Measurements from ENCODE around the gene CCDC9B.

Gene CCDC9B

DNA sequence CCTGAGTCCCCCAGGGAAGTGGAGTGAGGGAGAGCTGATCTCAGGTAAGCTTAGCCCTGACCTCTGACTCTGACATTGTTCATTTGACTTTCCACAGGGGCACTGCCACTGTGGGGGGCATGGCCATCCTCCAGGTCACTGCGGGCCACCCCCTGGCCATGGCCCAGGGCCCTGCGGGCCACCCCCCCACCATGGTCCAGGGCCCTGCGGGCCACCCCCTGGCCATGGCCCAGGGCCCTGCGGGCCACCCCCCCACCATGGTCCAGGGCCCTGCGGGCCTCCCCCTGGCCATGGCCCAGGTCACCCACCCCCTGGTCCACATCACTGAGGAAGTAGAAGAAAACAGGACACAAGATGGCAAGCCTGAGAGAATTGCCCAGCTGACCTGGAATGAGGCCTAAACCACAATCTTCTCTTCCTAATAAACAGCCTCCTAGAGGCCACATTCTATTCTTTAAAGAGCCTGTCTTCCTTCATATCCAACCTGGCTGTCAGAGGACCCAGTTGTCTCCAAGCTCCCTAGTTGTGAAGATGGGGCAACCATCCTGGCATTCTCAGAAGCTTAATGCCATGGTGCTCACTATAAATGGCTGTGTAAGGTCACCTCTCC lies 15.3 kb upstream of the CCDC9B start:
- Mint-ChIP-seq H3K9me3 (no peaks in the 10 kb centered on the region), H3K27ac (no peak overlapping the region), H3K36me3 (peaks cover 8% of the 10 kb centered on the region), H3K4me3 (no peak overlapping the region), H3K4me1 (peaks cover 11% of the 10 kb centered on the region)
- no peak for DNase-seq (ENCODE audit: low spot score in 2 of 2)
- no peak for ATAC-seq

DNA sequence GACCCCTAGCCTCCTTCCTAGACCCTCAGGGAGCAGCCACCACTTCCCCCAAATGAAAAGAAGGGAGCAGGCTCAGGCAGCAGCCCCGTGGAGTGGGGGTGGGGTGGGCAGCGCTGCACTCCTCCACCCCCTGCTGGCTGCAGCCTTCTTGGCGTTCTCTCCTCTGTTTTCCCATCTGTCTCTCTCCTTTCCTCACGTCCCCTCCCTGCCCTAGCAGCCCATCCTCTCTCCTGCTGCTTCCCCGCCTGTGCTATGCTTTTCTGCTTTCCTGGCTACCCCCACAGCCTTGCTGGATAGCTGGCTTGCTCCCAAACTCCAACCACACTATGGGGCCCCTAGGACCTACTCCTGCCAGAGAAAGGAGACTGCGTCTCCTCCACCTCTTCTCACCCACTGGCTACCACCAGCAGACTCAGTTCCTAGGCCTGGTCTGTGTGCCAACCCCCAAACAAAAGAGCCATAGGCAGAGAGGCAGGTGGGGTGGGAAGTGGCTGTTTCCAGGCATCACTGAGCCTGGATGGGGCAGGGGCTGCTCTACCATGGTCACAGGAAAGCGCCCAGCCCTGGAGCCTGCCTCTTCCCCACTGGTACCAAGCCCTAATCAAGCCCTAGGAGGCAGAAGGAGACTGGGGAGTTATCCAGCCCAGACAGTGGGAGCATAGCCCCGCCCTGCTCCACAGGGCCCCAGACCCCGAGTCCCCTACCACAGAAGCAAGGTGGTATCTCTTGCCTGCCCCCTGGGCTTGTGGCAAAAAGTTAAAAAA lies 13.9 kb upstream of the CCDC9B start:
- peaks cover 11% of the 10 kb centered on the region for H3K4me1 Mint-ChIP-seq
- H3K27ac Mint-ChIP-seq: no peak overlapping the region
- H3K4me3 Mint-ChIP-seq: no peak overlapping the region
- DNase-seq (ENCODE audit: low spot score in 2 of 2) (no peak), ATAC-seq (no peak)
- no peaks in the 10 kb centered on the region for H3K9me3 Mint-ChIP-seq
- H3K36me3 Mint-ChIP-seq: peaks cover 8% of the 10 kb centered on the region

DNA sequence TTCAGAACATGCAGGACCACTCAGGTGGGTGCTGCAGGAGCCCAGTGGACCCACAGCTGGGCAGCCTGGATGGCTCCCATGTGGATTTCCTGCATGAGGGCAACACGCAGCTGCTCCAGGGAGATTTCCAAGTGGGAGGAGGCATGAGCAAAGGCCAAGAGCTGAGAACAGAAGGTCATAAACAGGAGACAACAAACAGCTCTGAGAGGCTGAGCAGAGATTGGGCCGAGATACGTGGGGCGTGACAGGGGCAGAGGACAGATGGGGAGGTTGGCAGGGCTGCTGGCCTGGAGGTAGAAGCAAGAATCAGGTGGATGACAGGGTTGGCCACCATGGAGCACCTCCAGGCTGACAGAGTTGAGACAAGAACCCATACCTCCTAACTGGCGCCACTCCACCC lies 13.0 kb upstream of the CCDC9B start:
- no peak overlapping the region for H3K4me3 Mint-ChIP-seq
- ATAC-seq (no peak), DNase-seq (ENCODE audit: low spot score in 2 of 2) (no peak)
- H3K9me3 Mint-ChIP-seq: no peaks in the 10 kb centered on the region
- peaks cover 4% of the 10 kb centered on the region for H3K4me1 Mint-ChIP-seq
- peaks cover 6% of the 10 kb centered on the region for H3K36me3 Mint-ChIP-seq
- no peak overlapping the region for H3K27ac Mint-ChIP-seq

DNA sequence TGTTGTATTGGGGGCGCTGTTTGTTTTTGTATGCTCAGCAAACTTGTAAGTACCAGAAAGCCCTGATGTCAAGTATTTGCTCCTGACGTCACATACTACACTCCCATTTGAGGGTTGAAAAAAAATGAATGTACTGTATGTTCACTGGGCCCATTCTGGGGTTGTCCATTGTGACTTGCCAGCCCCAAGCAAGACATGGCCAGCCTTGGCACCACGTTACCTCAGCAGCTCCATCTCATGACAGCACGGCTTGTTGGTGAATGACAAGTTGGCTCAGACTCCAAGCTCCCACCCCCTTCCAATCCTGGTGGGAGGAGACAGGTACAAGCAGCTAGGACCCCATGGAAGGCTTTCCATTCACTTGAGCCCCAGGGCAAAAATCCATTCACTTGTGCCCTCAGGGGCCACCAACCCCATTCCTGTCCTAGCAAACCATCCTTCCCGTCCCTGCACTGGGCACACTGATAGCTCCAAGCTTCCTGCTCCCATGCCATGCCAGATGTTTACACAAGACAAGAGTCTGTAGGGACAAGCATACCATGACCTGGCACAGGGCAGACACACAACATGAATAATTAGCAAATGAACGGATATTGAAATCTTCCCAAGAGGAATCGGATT lies 11.7 kb upstream of the CCDC9B start:
- H3K36me3 Mint-ChIP-seq: no peaks in the 10 kb centered on the region
- no peaks in the 10 kb centered on the region for H3K9me3 Mint-ChIP-seq
- no peak overlapping the region for H3K4me3 Mint-ChIP-seq
- DNase-seq (ENCODE audit: low spot score in 2 of 2): no peak
- no peak overlapping the region for H3K27ac Mint-ChIP-seq
- no peak for ATAC-seq
- no peaks in the 10 kb centered on the region for H3K4me1 Mint-ChIP-seq

DNA sequence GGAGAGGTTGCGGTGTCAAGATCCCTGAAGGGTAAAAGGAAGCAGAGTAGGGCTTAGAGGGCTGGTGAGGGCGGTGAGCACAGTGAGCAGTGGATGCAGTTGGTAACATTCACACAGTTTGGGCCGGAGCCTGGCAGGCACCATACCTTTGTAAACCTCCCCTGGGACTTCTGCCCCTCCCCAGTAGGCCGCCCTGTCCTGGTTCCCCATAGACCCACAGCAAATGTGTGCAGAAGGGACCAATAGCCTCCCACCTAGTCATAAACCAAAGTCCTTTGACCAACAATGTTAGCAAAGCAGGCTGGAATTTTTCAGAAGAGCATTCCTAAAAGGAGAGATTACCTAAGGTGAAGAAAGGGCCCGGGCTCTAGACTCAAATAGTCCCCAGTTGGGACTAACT lies 8.4 kb upstream of the CCDC9B start:
- Mint-ChIP-seq H3K9me3 (no peaks in the 10 kb centered on the region), H3K36me3 (no peaks in the 10 kb centered on the region), H3K4me3 (no peak overlapping the region), H3K4me1 (no peaks in the 10 kb centered on the region), H3K27ac (peak overlapping the region; percentile 10)
- DNase-seq (ENCODE audit: low spot score in 2 of 2) (no peak), ATAC-seq (no peak)

DNA sequence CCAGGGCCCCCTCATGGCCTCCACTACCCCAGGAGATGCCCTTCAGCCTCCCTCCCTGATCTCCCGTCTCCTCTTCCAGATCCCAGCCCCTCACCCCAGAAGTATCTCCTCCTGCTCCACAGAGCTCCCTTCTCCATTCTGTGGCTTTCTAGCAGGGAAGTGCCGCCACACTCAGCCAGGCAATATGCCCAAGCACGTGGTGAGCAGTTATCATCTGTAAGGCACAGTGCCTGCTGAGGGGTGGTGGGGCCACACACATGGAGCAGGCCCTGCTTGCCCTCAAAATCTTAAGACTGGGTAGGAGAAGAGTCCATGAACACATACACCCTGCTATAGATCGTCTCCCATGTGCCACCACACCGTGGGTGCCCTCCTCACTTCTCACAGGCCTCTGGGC lies 7.7 kb upstream of the CCDC9B start:
- H3K4me1 Mint-ChIP-seq: peaks cover 4% of the 10 kb centered on the region
- DNase-seq (ENCODE audit: low spot score in 2 of 2): no peak
- H3K9me3 Mint-ChIP-seq: no peaks in the 10 kb centered on the region
- no peaks in the 10 kb centered on the region for H3K36me3 Mint-ChIP-seq
- peak overlapping the region; percentile 10 for H3K27ac Mint-ChIP-seq
- no peak for ATAC-seq
- no peak overlapping the region for H3K4me3 Mint-ChIP-seq

DNA sequence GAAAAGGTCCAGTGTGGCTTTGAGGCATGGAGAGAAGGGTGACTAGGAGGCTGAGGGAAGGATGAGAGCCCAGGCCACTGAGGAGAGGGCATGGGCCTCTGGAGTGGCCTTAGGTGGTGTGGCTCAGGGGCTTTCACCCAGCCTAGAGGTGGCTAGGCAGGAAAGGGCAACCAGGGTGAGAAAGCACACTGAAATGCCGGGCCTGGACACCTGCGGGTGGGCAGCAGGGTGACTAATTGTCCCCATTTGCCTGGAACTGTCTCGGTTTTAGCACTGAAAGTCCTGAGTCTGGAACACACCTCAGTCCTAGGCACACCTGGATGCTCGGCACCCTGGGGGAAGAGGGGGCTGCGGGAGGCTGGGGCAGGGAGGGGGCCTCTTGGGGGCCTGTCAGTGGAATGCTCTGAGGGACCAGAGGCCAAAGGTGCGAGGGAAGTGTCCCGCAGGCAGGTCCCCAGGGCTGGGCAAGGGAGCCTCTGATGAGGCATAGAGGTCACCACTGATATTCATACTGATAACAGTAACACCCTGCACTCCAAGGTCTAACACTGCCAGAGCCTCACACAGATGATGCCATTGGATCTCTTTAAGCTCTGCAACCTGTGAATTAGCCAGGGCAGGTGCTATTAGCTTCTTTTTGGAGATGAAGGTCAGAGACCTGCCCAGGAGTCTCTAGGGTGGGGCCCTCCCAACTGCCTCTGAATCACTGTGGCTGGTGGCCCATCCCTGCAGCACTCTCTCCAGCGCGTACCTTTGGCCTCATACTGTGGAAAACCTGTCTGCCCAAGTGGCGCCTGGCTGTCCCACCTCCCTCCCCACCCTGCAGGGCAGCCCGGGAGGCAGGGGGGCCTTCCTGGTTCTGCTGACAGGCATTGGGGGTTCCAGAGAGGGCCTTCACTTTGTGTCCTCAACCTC lies 7.1 kb upstream of the CCDC9B start:
- Mint-ChIP-seq H3K4me3 (no peak overlapping the region), H3K36me3 (no peaks in the 10 kb centered on the region), H3K27ac (peak overlapping the region; percentile 30), H3K4me1 (peaks cover 5% of the 10 kb centered on the region), H3K9me3 (no peaks in the 10 kb centered on the region)
- ATAC-seq: no peak
- DNase-seq (ENCODE audit: low spot score in 2 of 2): no peak

DNA sequence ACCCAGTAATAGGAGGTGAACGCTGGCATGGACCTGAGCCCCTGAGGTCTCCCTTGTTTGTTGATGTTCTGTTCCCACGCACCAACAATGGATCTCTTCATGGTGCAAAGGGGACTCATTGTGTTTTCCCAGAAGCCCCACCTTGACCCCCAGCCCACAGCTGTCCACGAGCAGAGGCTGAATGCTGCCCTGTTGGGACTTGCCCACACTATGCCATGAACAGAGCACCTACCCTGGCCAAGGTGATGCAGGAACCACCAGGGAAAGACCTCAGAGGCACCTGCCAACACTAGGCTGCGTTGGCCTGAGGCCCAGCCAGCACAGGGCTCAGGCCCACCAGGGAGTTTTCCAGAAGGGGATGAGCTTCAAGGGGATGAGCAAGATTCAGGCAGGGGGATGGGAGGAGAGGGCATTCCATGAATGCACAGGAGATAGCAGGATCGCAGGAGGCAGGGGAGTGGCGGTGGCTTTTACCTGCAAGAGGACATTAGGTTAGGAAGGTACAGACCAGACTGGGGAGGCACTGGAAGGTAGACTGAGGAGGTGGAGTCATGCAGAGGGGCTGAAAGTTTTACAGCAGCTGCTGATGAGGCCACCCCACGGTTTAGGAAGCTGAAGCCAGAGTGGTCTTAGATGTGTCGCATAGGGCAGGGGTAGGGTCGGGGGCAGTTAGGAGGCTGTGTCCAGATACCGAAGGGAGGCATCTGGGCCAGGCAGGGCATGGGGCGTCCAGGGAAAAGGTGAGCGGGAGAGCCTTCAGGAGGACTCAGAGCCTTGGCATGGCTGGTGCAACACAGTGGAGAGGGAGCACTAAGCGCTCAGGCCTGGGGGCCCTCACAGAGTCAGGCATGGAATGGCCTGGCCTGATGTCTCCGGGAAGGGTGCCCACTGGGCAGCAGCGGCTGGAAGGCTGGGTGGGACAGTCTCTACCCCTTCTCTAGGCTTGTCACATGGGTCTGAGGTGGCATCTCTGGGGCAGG lies 6.1 kb upstream of the CCDC9B start:
- no peak overlapping the region for H3K4me3 Mint-ChIP-seq
- H3K27ac Mint-ChIP-seq: peak overlapping the region; percentile 30
- H3K9me3 Mint-ChIP-seq: no peaks in the 10 kb centered on the region
- no peak for DNase-seq (ENCODE audit: low spot score in 2 of 2)
- H3K36me3 Mint-ChIP-seq: no peaks in the 10 kb centered on the region
- peaks cover 5% of the 10 kb centered on the region for H3K4me1 Mint-ChIP-seq
- ATAC-seq: no peak

DNA sequence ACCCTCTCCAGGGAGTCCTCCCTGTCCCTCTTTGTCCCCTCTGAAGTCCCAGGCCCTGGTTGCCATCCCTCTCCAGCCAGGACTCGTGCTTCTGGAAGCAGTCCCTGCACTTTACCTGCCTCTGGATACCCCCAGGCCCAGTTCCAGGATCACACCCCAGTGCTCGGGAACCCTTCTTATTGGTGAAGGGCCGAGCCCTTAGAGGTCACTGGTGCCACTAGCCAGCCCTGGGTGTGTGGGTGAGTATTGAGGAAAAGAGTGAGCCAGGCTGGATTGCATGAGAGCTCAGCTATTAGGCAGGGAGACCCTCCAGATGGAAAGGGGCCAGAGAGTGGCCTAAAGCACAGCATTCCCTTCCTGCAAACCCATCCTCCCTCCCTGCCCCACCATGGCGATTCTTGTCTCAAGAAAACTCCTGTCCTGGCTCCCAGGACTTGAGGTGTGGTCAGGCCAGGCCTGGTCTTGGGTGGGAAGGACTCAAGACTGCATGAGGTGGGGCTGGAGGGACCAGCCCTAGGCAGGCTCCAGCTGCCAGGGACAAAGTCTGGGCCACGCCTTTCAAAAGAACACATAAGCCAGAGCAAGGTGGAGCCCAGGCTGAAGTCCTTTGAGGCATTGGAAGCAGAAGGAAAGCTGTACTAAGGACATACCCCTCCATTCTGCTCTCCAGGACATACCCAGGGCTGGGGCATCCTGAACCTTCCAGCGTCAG lies 5.3 kb upstream of the CCDC9B start:
- no peaks in the 10 kb centered on the region for H3K36me3 Mint-ChIP-seq
- H3K4me3 Mint-ChIP-seq: no peak overlapping the region
- no peak for DNase-seq (ENCODE audit: low spot score in 2 of 2)
- H3K9me3 Mint-ChIP-seq: no peaks in the 10 kb centered on the region
- H3K27ac Mint-ChIP-seq: no peak overlapping the region
- ATAC-seq: no peak
- H3K4me1 Mint-ChIP-seq: peaks cover 5% of the 10 kb centered on the region

DNA sequence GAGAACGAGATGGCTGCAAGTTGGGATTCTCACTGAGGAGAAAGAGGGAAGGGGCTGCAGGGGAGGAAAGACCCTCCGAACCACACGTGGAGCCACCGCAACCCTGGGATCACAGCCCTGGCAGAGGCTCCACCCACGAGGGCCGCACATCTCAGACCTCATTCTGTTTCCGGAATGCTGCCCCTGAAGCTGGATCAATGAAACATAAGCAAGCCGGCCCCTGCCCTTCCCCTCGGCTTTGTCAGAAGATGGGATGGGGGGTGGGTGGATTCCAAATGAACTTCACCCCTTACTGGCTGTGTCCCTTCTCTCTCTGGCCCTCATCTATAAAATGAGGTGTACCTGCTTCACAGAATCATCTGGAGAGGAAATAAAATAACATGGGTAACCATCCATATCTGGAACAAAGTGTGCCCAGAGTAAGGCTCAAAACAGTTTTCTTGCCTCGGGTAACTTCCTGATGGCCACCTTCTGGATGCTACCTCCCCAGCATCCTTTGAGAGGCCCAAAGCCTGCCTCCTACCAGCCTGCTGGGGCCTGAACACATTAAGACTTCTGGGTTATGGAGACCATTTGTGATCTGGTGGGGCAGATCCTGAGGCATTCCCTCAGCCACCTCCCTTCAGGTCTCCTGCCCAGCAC lies 4.6 kb upstream of the CCDC9B start:
- Mint-ChIP-seq H3K27ac (no peak overlapping the region), H3K9me3 (no peaks in the 10 kb centered on the region), H3K4me3 (no peak overlapping the region), H3K4me1 (peaks cover 5% of the 10 kb centered on the region), H3K36me3 (no peaks in the 10 kb centered on the region)
- ATAC-seq (no peak), DNase-seq (ENCODE audit: low spot score in 2 of 2) (no peak)

DNA sequence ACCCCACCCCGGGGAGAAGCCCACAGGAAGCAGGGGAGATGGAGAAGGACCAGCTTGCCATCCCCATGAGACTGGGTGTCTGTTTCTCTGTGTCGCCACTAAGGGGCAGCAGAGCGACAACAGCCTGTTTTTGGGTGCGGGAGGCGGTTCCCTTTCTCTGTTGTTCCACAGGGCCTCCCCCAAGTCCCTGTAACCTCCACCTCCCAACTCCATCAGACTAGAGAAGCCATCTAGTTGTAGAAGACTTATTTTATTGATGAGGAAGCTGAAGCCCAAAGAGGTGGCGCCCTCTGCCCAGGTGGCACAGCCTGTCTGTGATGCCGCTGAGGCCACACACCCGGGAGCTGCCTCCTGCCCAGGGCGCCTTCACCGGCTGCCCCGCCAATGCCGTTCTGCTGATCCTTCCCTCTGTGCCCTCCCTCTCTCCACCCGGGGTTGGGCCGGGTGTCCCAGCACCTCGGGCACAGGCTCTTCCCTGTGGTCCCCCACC lies 3.9 kb upstream of the CCDC9B start:
- DNase-seq (ENCODE audit: low spot score in 2 of 2) (peak; percentile 60 to 84), ATAC-seq (peak; percentile 66)
- Mint-ChIP-seq H3K9me3 (no peaks in the 10 kb centered on the region), H3K27ac (no peak overlapping the region), H3K36me3 (no peaks in the 10 kb centered on the region), H3K4me1 (peaks cover 5% of the 10 kb centered on the region), H3K4me3 (no peak overlapping the region)

DNA sequence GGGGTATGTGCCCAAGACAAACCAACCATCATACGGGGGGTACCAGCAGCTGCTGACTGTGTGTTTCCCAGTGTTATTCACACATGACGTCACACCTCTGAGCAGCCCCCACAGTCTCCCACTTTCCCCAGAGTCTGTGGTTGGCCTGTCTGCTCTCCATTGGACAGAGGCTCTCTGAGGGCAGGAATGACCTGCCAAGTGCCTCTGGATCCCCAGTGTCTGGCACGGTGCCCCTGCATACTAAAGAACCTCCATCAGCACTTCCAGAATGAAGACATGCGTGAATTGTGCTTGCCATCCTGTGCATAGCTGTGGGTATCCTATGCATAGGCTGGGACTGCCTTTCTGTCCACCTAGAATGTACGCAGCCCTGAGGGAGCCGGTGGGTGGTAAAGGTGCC lies 3.5 kb upstream of the CCDC9B start:
- Mint-ChIP-seq H3K27ac (no peak overlapping the region), H3K4me1 (peaks cover 5% of the 10 kb centered on the region), H3K9me3 (no peaks in the 10 kb centered on the region), H3K4me3 (no peak overlapping the region), H3K36me3 (no peaks in the 10 kb centered on the region)
- DNase-seq (ENCODE audit: low spot score in 2 of 2) (no peak), ATAC-seq (no peak)

DNA sequence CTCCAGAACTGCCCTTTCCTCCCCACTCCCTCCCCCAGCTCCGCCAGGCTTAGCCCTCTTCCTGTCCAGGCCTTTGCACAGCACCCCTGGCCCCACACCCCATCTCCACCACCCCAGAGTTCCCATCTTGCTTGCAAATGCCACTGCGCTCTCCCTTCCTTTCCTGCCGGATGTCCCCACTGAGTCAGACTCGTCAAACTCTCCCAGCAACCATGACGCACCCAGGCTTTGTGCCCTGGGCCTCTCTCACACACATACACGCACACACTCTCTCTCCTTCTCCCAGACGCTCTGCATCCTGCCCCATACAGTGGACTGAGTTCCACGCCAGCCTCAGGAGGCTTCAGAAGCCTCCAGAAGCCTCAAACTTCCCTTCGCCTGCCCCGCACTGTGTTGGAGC lies 2.8 kb upstream of the CCDC9B start:
- H3K4me3 Mint-ChIP-seq: no peak overlapping the region
- H3K4me1 Mint-ChIP-seq: peaks cover 8% of the 10 kb centered on the region
- no peaks in the 10 kb centered on the region for H3K36me3 Mint-ChIP-seq
- H3K27ac Mint-ChIP-seq: no peak overlapping the region
- DNase-seq (ENCODE audit: low spot score in 2 of 2) (no peak), ATAC-seq (no peak)
- H3K9me3 Mint-ChIP-seq: no peaks in the 10 kb centered on the region
